K562 (cell line): ENCODE results near the gene NMRK1. TPM values are rescaled to one million over a fixed set of nuclear protein-coding genes. Genes with fewer than 3 reads are reported as not detected.

ENCODE experiments used
- ATAC-seq: fragments of 200-7000 bp; cut with Tn5 transposase; 3 replicates; pipeline ENCODE4 v1.9.1; 2020; ENCODE audit warnings: moderate library complexity
- BruUV-seq: library from RNA; stranded (reverse); fragments of 400-500 nt; replicated peaks from 2 replicates; lab custom pipeline; 2021; lab: Mats Ljungman, UMichigan
- CTCF ChIA-PET: fragments of 300-600 bp; formaldehyde crosslinking; extraction: SDS; loops from one replicate; lab custom pipeline; 2021; ENCODE audit warnings: low intra/inter-chr PET ratio; lab: Yijun Ruan, JAX
- POLR2A ChIA-PET: fragments of 300-600, 350-650 bp; sonication (Branson Sonifier 250); formaldehyde crosslinking; extraction: SDS; loops from one replicate; lab custom pipeline; 2021; ENCODE audit warnings: antibody characterized with exemption, inconsistent platforms; lab: Yijun Ruan, JAX
- DNase-seq, 4 experiments: peaks; one replicate each; pipeline versions ENCODE4 v3.0.0 to v3.0.0-alpha.2; 2011 to 2018; ENCODE audit warnings: low spot score in 3 of 4, mixed read lengths in 3 of 4; ENCODE audit errors: extremely low read depth in 1 of 4
- FAIRE-seq: peaks from 2 replicates; lab custom pipeline; 2011; peaks lifted over from hg19 to GRCh38; lab: Jason Lieb, UNC
- H2AFZ ChIP-seq: 2 replicates; pipeline ENCODE4 v1.6.0; 2011; ENCODE audit warnings: low read depth, low read length, control low read depth, inconsistent platforms
- H3K27ac ChIP-seq: fragments of 200-600 bp; 3 replicates; pipeline ENCODE4 v1.8.0; 2011; ENCODE audit warnings: low read depth, mild to moderate bottlenecking, control low read depth, inconsistent platforms, low read length, moderate library complexity, mixed read lengths; ENCODE audit errors: extremely low read depth
- H3K27me3 ChIP-seq, 2 experiments: fragments of 300-600 bp in 1 of 2; 2 replicates in 1 of 2; 3 replicates in 1 of 2; pipeline versions ENCODE4 v1.6.0 to v1.8.0; 2011; ENCODE audit warnings: inconsistent platforms in 2 of 2, low read length in 2 of 2, mild to moderate bottlenecking in 1 of 2, mixed read lengths in 1 of 2, moderate library complexity in 1 of 2; ENCODE audit not compliant: control insufficient read depth in 2 of 2, insufficient read depth in 2 of 2
- H3K36me3 ChIP-seq: fragments of 300-600 bp; 3 replicates; pipeline ENCODE4 v1.8.0; 2011; ENCODE audit warnings: mild to moderate bottlenecking, low read length, inconsistent platforms; ENCODE audit not compliant: control insufficient read depth, insufficient read depth
- H3K4me1 ChIP-seq, 2 experiments: fragments of 200-600 bp in 1 of 2; replicated peaks in 1 of 2; 2 replicates in 1 of 2; 3 replicates in 1 of 2; pipeline versions ENCODE4 v1.5.1 to v1.8.0; 2011; ENCODE audit warnings: inconsistent platforms in 2 of 2, low read length in 2 of 2, mild to moderate bottlenecking in 1 of 2, mixed read lengths in 1 of 2, moderate library complexity in 1 of 2; ENCODE audit not compliant: control insufficient read depth in 2 of 2, insufficient read depth in 2 of 2
- H3K4me2 ChIP-seq: 2 replicates; pipeline ENCODE4 v1.6.1; 2011; ENCODE audit warnings: low read length, control low read depth, inconsistent platforms, mixed read lengths; ENCODE audit not compliant: insufficient read depth
- H3K4me3 ChIP-seq: fragments of 200-600 bp; sonication (generic), shearing (Covaris generic); 2 replicates; pipeline ENCODE4 v1.5.1; 2016; ENCODE audit warnings: control low read depth, inconsistent platforms
- H3K79me2 ChIP-seq: fragments of 200-600 bp; 3 replicates; pipeline ENCODE4 v1.8.0; 2011; ENCODE audit warnings: low read length, inconsistent platforms; ENCODE audit not compliant: control insufficient read depth, insufficient read depth
- H3K9ac ChIP-seq, 2 experiments: 2 replicates each; pipeline versions ENCODE4 v1.6.0 to v1.6.1; 2011; ENCODE audit warnings: low read depth in 2 of 2, low read length in 2 of 2, control low read depth in 1 of 2, inconsistent platforms in 1 of 2, mild to moderate bottlenecking in 1 of 2, mixed read lengths in 1 of 2; ENCODE audit not compliant: insufficient read depth in 1 of 2
- H3K9me1 ChIP-seq: one replicate; pipeline ENCODE4 v1.6.0; 2011; ENCODE audit warnings: inconsistent platforms, mild to moderate bottlenecking, low read length, moderate library complexity; ENCODE audit not compliant: control insufficient read depth, insufficient read depth
- H3K9me3 ChIP-seq: replicated peaks from 2 replicates; pipeline ENCODE4 v1.5.1; 2011; ENCODE audit warnings: low read depth, low read length, inconsistent platforms; ENCODE audit not compliant: control insufficient read depth, insufficient read depth
- H4K20me1 ChIP-seq: replicated peaks from 2 replicates; pipeline ENCODE4 v1.6.1; 2011; ENCODE audit warnings: low read length, inconsistent platforms, mixed read lengths; ENCODE audit not compliant: control insufficient read depth, insufficient read depth
- FOXK1 ChIP-seq: sonication (generic); formaldehyde crosslinking; IDR thresholded peaks from 2 replicates; pipeline ENCODE4 v1.8.0; 2022; ENCODE audit warnings: missing genetic modification reagents, mild to moderate bottlenecking, borderline replicate concordance
- HMG20A ChIP-seq: fragments of 450-650 bp; formaldehyde crosslinking; conservative IDR thresholded peaks from 2 replicates; pipeline ENCODE4 v1.4.0; 2020; ENCODE audit warnings: mild to moderate bottlenecking, mixed read lengths
- HMGN3 ChIP-seq: IDR thresholded peaks from 2 replicates; pipeline ENCODE4 v1.6.1; 2011; ENCODE audit warnings: borderline replicate concordance, low read depth, mild to moderate bottlenecking, mixed read lengths, low read length; ENCODE audit not compliant: insufficient read length; ENCODE audit errors: extremely low read depth
- HNRNPK ChIP-seq: fragments of 200-400 bp; formaldehyde crosslinking; IDR thresholded peaks from one replicate; pipeline ENCODE4 v1.6.1; 2018; ENCODE audit warnings: mild to moderate bottlenecking, low read depth, low read length; ENCODE audit not compliant: poor library complexity, severe bottlenecking
- OTX1 ChIP-seq: fragments of 450-650 bp; formaldehyde crosslinking; IDR thresholded peaks from 2 replicates; pipeline ENCODE4 v1.4.0; 2022; ENCODE audit warnings: mild to moderate bottlenecking
- PKNOX1 ChIP-seq: fragments of 450-650 bp; IDR thresholded peaks from 2 replicates; pipeline ENCODE4 v1.6.1; 2016
- SMARCE1 ChIP-seq: fragments of 450-650 bp; IDR thresholded peaks from 2 replicates; pipeline ENCODE4 v1.7.1; 2016; ENCODE audit warnings: mild to moderate bottlenecking
- SP2 ChIP-seq: IDR thresholded peaks from 2 replicates; pipeline ENCODE4 v1.6.1; 2011; ENCODE audit warnings: mild to moderate bottlenecking, low read depth, low read length, moderate library complexity; ENCODE audit not compliant: poor library complexity, severe bottlenecking; ENCODE audit errors: extremely low read depth
- TARDBP ChIP-seq: fragments of 450-650 bp; IDR thresholded peaks from 2 replicates; pipeline ENCODE4 v1.6.1; 2016
- YY1 ChIP-seq, 3 experiments: IDR thresholded peaks; 2 replicates each; pipeline ENCODE4 v1.6.1; 2011; ENCODE audit warnings: low read length in 2 of 3, mild to moderate bottlenecking in 2 of 3, moderate library complexity in 2 of 3, borderline replicate concordance in 1 of 3, control low read depth in 1 of 3, low read depth in 1 of 3; ENCODE audit not compliant: insufficient read depth in 3 of 3, insufficient replicate concordance in 2 of 3, control insufficient read depth in 1 of 3, insufficient read length in 1 of 3; ENCODE audit errors: extremely low read depth in 1 of 3
- WGBS: fragments of 100-300 bp; shearing (Covaris generic); methylation state at CpG from one replicate; pipeline ENCODE4 v1.1.6; 2016; ENCODE audit warnings: low coverage, mixed read lengths; ENCODE audit not compliant: insufficient coverage; ENCODE audit errors: missing lambda C conversion rate; 5-methylcytosine and 5-hydroxymethylcytosine counted together
- in situ Hi-C: fragments of 300-500 bp; cut with MboI; formaldehyde crosslinking; loops from 4 replicates; pipeline ENCODE4 v1.15.0; 2018; ENCODE audit warnings: inconsistent platforms, mixed read lengths
- intact Hi-C: fragments of 100-400 bp; cut with micrococcal nuclease; formaldehyde crosslinking; loops from 2 replicates; pipeline ENCODE4 v1.14.2; 2022
- polyA plus RNA-seq, 8 experiments: library from polyadenylated mRNA; depleted of rRNA in 4 of 8; stranded (reverse) in 5 of 8; unstranded in 3 of 8; fragments of >200 nt; fragmentation: Nextera tagmentation in 2 of 8; fragmentation: Illumina TruSeq in 1 of 8; extraction: Ambion mirVana in 2 of 8; extraction: Trizol in 1 of 8; gene quantifications; 2 replicates each; pipeline versions ENCODE4 v1.2.1 to v1.2.3, GENCODE V29; 2011 to 2014; ENCODE audit warnings: inconsistent platforms in 1 of 8, missing spikeins in 1 of 8
- total RNA-seq, 7 experiments: library from RNA; depleted of rRNA in 6 of 7; stranded (reverse); fragments of >200 nt in 6 of 7; fragmentation: Illumina TruSeq in 2 of 7; extraction: Trizol in 2 of 7; gene quantifications; 2 replicates each; pipeline versions ENCODE4 v1.2.1 to v1.2.3, GENCODE V29; 2011 to 2021; ENCODE audit warnings: low replicate concordance in 1 of 7
- TF ChIP-seq, protein P1 (sequence below): fragments of 450-650 bp; IDR thresholded peaks from 2 replicates; pipeline ENCODE4 v1.6.1; 2016; ENCODE audit warnings: antibody characterized with exemption

NMRK1 gene
- total and polyA plus RNA-seq, 9 of the 15 experiments (the other 6 are each of a cell fraction or from before 2014, with no cell fraction given): 1.1 to 3.5 (median 1.7) TPM

DNA sequence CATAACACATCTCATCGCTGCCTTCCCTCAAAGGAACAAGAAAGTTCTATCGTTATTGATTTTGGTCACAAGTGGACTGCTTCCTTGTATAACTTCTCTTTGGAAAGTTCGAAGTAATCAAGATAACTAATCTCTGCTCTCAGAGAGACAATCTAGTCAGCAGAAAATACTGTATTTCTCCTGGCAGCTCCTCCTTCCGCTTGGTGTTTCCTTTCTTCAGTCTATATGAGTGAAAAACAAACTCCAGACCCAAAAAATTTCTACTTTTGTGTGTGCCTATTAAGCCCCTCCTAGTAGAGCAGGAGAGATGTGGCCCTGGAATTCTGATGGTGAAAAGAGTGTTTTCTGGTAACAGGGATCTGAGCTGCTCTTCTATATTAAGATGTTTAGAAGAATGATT, 24.8 kb upstream of the NMRK1 start (continued):
- no peak for TF ChIP-seq HNRNPK

GRCh38 chr9:75111019-75111622, 23.2 kb upstream of the NMRK1 start:
- H2AFZ ChIP-seq: no peak overlapping the region
- no peak overlapping the region for H3K9ac ChIP-seq
- H3K9me1 ChIP-seq: no peaks in the 10 kb centered on the region
- in situ Hi-C loops: no loop called here
- DNase-seq: no peak
- no peaks in the 10 kb centered on the region for H3K9me3 ChIP-seq
- H3K4me1 ChIP-seq: no peaks in the 10 kb centered on the region
- no peaks in the 10 kb centered on the region for H3K79me2 ChIP-seq
- no TSS peak for BruUV-seq
- no peak for TF ChIP-seq SP2
- TF ChIP-seq, protein P1, sequence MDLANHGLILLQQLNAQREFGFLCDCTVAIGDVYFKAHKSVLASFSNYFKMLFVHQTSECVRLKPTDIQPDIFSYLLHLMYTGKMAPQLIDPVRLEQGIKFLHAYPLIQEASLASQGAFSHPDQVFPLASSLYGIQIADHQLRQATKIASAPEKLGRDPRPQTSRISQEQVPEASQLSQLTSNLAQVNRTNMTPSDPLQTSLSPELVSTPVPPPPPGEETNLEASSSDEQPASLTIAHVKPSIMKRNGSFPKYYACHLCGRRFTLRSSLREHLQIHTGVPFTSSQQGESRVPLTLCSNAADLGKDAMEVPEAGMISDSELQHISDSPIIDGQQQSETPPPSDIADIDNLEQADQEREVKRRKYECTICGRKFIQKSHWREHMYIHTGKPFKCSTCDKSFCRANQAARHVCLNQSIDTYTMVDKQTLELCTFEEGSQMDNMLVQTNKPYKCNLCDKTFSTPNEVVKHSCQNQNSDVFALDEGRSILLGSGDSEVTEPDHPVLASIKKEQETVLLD: no peak
- no peak for TF ChIP-seq YY1 (IDR thresholded peaks at IDR 0.05; ENCODE audit: borderline replicate concordance in 1 of 3, control insufficient read depth in 1 of 3, extremely low read depth in 1 of 3, insufficient read depth in 3 of 3, insufficient read length in 1 of 3, insufficient replicate concordance in 2 of 3, low read depth in 1 of 3, low read length in 2 of 3)
- TF ChIP-seq OTX1: no peak
- no peak for TF ChIP-seq TARDBP
- no peak for TF ChIP-seq HMGN3
- no peak for TF ChIP-seq FOXK1 (CRISPR knock-in tag)
- TF ChIP-seq PKNOX1: no peak
- no peak for TF ChIP-seq HMG20A (CRISPR knock-in tag)
- no peak for TF ChIP-seq SMARCE1
- no peak for FAIRE-seq
- ChIA-PET CTCF (no interaction called here), POLR2A (no interaction called here)
- ATAC-seq: no peak
- no peak overlapping the region for H3K4me3 ChIP-seq
- WGBS: 58% methylated on average over 5 of the region's 5 CpGs
- no peaks in the 10 kb centered on the region for H3K36me3 ChIP-seq
- H3K27ac ChIP-seq: no peak overlapping the region
- H3K27me3 ChIP-seq: no peaks in the 10 kb centered on the region
- H3K4me2 ChIP-seq: no peak overlapping the region
- intact Hi-C loops: no loop called here
- no peaks in the 10 kb centered on the region for H4K20me1 ChIP-seq
